SKM-1 (cell line): ENCODE results near the gene PSMD2.
"Not testable (repeated sequence)": the region's sequence is repeated elsewhere in the genome, so short reads cannot be mapped to it uniquely, and the experiment has no call there.

Experiments
- DNase-seq: peaks from one replicate; lab custom pipeline; 2025; ENCODE audit not compliant: unreplicated experiment; lab: John Stamatoyannopoulos, UW

PSMD2 gene

DNA sequence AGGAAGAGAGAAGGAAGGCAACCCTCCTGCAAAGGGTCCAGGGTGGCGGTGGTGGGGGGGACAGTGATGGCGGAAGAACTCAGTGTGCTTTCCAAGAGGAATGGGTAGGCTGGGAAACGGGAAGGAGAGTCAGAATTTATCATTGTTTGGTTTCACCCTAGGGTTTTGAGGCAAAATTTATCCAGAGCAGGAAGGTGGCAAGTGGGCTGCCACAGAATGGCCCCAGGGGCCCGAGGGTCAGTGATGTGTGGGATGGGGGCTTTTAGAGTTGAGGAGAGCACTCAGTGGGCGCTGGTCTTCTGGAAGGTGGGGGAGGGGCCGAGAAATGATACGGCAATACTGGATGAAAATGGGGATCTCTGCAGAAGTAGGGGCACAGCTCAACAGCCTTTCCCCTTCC is 38.9 kb downstream of the PSMD2 start:
- no peak for DNase-seq

DNA sequence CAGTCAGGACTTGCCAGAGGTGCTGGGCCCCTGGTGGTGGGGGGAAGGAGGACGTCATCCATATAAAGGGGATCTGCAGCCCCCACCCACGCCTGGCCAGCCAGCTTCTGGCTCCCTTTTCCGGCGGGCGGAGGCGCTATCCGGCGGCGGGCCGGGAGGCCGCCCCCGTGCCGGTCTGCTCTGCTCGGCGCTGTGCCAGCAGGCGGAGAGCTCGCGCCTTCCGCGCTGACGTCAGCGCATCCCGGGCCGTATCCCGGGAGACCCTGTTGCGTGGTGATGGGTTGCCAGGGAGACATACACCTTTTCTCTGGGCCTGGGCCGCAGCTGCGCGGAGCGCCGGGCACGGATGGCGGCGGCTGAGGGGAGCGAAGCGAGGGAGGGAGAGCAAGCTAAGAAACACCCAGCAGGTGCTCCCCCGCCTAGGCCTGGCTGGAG is 39.5 kb downstream of the PSMD2 start:
- DNase-seq = no peak

DNA sequence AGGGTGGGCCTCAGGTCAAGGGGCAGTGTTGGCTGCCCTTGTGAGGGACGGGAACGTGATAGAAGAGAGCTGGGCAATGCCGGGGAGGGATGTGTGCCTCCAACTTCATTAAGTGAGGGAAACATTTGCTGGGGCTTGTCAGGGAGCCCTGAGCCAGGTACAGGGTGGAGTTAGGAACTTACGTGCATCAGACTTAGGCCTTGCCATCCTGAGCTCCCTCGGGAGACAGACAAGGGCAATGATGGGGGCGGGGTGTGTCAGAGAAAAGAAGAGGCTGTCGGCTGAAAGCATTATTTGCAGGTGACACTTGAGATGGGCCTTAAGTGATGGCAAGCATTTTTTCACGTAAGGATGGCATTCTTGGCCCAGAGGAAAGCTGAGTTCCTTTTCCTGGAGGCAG is 40.0 kb downstream of the PSMD2 start:
- DNase-seq = no peak

DNA sequence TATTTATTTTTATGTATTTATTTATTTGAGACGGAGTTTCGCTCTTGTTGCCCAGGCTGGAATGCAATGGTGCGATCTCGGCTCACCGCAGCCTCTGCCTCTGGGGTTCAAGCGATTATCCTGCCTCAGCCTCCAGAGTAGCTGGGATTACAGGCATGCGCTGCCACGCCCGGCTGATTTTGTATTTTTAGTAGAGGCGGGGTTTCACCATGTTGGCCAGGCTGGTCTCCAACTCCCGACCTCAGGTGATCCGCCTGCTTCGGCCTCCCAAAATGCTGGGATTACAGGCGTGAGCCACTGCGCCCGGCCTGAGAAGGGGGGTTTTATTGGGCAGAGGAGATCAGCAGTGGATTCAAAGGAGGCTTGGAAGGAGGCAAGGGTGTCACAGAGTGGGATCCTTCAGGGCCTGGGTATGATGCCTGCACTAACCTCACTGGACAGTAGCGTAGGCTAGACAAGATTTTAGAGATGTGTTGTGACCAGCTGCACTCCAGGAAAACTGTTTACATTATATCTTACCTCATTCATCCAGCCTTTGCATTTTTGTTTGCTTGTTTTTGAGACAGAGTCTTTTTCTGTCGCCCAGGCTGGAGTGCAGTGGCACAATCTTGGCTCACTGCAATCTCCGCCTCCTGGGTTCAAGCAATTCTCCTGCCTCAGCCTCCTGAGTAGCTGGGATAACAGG is 40.6 kb downstream of the PSMD2 start:
- DNase-seq = not testable (repeated sequence)

DNA sequence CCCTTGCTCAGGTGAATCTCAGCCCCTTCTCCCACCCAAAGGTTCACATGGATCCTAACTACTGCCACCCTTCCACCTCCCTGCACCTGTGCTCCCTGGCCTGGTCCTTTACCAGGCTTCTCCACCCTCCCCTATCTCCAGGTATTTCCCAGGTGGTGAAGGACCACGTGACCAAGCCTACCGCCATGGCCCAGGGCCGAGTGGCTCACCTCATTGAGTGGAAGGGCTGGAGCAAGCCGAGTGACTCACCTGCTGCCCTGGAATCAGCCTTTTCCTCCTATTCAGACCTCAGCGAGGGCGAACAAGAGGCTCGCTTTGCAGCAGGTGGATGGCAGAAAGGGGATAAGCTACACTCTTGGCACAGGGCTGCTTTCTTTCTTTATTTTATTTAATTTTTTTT is 42.9 kb downstream of the PSMD2 start:
- DNase-seq = no peak

DNA sequence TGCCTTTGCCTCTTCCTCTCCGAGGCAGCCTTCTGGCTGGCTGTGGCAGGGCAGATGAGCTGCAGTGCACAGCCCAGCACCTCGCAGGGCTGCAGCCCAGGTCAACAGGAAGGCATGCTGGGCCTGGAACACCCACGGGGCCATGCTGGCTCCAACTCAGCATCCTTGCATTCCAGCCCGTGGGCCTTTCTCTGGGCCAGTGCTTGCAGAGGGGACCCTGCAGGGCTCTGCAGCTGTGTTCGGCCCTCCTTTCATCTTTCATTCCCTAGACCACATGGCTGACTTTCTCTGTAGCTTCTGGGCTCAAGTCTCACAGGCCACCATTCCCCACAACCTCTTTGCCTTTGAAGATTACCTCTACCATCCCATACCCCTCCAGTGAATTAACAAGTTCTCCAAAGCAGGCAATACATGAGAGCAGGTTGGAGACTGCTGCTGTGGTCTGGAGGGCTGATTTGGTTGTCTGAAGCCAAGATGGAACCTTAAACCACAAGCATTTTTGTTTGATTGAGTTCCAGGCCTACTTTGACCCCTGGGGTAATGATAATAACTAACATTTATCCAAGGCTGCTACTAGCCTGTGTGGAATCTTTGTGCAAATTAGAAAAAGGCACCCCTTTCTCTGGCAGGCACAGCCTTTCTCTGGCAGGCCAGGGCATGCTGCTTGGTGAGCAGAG is 44.3 kb downstream of the PSMD2 start:
- no peak for DNase-seq

DNA sequence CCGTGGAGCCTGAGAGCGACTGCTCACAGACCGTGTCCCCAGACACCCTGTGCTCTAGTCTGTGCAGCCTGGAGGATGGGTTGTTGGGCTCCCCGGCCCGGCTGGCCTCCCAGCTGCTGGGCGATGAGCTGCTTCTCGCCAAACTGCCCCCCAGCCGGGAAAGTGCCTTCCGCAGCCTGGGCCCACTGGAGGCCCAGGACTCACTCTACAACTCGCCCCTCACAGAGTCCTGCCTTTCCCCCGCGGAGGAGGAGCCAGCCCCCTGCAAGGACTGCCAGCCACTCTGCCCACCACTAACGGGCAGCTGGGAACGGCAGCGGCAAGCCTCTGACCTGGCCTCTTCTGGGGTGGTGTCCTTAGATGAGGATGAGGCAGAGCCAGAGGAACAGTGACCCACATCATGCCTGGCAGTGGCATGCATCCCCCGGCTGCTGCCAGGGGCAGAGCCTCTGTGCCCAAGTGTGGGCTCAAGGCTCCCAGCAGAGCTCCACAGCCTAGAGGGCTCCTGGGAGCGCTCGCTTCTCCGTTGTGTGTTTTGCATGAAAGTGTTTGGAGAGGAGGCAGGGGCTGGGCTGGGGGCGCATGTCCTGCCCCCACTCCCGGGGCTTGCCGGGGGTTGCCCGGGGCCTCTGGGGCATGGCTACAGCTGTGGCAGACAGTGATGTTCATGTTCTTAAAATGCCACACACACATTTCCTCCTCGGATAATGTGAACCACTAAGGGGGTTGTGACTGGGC is 45.7 kb downstream of the PSMD2 start:
- DNase-seq = no peak

DNA sequence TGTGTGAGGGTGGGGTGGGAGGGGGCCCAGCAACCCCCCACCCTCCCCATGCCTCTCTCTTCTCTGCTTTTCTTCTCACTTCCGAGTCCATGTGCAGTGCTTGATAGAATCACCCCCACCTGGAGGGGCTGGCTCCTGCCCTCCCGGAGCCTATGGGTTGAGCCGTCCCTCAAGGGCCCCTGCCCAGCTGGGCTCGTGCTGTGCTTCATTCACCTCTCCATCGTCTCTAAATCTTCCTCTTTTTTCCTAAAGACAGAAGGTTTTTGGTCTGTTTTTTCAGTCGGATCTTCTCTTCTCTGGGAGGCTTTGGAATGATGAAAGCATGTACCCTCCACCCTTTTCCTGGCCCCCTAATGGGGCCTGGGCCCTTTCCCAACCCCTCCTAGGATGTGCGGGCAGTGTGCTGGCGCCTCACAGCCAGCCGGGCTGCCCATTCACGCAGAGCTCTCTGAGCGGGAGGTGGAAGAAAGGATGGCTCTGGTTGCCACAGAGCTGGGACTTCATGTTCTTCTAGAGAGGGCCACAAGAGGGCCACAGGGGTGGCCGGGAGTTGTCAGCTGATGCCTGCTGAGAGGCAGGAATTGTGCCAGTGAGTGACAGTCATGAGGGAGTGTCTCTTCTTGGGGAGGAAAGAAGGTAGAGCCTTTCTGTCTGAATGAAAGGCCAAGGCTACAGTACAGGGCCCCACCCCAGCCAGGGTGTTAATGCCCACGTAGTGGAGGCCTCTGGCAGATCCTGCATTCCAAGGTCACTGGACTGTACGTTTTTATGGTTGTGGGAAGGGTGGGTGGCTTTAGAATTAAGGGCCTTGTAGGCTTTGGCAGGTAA is 46.5 kb downstream of the PSMD2 start:
- DNase-seq = peak; percentile 34

DNA sequence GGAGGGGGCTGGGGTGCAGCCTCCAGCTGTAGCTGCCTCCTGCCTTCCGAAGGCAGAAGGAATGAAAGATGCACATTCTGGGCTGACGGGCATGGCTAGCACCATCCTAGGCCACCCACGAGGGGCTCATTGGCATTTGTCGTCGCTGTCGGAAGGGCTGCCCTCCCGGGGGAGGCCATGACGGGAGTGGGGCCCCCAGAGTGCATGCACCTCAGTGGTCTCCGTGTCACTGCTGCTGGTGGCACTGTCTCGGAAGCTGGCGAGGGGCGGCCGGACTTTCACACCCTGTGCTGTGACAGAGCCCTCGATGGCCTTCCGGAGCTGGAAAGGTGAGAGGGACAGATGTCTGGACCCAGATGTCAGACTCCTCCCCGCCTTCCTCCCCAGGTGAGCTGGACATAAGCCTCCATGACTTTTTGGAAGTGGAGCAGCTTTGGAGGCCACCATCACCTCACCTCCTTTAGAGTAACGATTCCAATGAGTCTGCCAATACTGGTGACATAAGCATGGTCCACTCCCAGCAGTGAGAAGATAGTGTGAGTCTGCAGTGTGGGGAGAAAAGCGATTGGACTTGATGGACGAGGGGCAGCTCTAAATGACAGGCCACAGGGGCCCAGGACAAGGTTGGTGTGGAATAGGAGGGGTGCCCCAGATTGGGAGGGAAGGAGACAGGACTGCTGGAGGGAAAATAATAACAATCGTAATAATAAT is 47.6 kb downstream of the PSMD2 start:
- DNase-seq = no peak

DNA sequence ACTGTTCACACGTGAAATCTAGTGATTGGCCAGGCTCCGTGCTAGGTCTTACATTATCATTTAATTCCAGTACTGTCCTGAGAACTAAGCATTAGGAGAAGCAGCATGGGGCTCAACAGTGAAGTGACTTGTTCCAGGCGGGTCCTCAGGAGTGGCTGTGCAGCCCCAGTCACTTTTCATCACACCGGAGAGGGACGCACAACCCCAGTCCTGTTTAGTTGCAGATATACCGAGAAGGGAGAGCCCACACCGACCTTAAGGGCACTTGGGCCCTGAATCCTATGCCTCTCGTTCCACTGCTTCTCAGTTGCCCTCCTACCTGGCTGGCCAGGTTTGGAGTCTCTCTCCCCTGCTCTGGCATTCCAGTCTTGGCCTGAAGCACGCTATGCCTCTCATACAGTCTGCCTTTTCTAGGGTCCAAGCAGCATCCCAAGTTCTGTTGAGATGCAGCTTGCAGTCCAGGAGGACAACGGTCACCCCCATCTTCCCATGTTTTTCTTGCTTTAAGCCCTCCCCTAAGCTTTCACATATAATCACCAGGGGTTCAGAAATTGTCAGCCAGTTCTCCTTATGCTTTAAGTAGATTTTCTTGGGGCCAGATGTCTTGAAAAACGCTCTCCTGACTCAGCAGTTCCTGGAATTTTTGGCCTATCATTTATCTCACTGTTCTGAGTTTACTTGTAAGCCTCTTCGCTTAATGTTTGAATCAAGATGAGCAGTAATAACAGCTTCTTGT is 48.4 kb downstream of the PSMD2 start:
- no peak for DNase-seq

DNA sequence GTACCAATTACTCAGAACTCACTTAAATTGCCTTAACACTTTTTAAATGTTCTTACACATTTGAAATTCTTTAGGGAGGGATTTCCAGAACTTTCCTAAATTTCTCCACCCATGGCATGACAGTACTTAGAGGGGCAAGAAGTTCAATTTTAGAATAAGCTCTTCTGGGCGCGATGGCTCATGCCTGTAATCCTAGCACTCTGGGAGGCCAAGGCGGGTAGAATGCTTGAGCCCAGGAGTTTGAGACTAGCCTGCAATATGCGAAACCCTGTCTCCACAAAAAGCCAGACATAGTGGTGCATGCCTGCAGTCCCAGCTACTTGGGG is 49.0 kb downstream of the PSMD2 start:
- DNase-seq = no peak

DNA sequence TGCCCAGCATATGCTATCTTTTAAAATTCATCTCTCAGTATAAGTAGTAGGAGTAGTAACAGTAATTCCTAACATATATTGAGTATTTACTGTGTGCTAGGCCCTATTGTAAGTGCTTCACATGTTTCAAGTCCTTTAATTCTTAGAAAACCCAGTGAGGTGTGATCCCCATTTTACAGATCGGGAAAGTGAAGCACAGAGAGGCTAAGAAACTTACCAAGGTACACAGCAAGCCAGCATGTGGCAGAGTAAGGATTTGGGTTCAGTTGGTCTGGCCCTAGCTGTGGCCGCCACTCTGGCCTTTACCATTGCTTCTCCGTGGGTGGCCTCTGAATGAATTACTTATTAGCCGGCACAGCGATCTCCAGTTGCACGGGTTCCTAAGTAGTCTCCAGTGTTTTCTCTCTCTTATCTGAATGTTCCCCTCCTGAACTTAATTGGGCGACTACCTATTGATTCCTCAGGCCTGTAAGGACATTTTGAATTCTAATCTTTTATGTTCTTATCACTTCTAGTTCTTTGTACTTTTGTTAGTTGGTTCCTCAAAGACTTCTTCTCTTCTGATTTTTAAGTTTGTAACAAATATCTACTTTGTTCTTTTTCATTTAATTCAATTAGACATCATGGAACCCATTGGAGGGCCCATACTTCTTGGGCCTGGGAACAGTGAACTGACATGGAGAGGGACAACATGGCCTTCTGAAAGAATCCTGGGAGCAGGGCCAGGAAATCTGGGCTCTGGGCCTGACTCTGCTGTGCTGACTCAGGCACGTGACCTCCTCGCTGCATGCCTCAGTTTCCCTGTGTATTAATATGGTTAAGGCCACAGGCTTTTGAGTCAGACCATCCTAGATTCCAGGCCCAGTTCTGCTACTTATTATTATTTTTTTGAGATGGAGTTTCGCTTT is 50.8 kb downstream of the PSMD2 start:
- DNase-seq = no peak

DNA sequence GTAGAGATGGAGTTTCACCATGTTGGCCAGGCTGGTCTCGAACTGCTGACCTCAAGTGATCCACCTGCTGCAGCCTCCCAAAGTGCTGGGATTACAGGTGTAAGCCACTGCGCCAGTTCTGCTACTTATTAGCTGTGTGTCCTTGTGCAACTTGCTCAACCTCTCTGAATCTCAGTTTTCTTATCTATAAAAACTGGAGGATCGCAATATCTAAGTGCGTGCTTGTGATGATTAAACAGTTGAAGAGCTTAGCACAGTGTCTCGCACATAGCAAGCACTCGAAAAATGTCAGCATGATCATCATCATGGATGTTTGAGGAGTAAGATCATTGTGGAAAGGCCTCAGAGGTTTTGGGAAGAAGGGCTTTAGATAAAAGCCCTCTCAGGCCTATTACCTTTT is 51.6 kb downstream of the PSMD2 start:
- DNase-seq = no peak

DNA sequence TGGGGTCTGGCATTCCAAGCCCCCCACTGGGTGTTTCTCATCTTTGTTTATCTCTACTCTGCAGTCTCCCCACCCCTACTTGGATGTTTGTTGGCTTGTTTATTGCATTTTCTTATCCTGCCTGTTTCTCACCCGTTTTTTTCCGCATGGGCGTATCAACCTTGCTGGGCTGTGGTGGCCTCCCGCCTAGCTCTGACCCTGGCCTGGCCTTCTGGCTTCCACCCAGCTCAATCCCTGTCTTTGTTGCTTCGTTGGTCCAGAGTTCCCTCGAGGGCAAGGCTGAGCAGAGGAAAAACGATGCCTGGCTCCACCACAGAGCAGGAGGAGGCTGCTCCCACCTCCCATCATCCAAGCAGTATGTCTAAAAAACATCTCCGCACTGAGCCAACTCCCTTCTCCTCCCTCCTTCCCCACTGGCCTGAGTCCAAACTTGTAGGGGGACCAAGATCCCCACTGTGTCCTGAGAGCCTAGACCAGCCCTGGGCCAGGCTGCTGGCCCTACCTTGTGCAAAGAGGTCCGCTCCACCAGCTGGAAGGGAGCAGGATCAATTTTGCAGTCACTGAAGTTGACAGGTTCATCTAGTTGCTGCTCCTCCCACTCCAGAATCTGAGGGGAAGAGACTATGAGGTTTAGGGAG is 52.6 kb downstream of the PSMD2 start:
- DNase-seq = no peak

DNA sequence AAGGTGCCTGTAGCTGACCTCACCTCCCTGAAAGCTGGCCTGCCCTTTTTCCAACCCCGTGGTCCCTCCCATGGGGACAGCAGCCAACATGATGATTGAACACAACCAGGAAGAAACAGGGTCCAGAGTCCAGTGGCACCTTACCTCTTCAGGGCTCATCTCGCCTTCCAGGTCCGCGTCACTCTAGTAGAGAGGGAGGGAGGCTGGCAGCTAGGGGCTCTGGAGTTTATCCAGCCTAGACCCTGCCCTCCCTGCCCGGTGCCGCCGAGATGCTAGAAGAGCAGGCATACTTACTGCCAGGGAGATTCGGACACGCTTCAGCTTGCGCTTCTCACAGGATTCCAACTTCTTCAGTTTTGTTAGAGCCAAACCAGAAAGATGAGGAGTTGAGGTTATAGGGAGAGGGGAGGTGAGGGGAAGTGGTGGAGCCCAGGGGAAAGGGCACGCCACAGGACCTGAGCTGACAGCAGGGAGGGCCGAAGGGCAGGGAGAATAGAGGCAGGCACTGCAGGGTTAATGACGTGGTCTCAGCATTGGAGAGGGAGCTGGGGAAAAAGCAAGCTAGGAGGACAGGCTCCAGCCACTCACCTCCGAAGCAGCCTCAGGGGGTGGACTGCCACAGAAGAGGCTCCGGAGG is 53.2 kb downstream of the PSMD2 start:
- DNase-seq = no peak

DNA sequence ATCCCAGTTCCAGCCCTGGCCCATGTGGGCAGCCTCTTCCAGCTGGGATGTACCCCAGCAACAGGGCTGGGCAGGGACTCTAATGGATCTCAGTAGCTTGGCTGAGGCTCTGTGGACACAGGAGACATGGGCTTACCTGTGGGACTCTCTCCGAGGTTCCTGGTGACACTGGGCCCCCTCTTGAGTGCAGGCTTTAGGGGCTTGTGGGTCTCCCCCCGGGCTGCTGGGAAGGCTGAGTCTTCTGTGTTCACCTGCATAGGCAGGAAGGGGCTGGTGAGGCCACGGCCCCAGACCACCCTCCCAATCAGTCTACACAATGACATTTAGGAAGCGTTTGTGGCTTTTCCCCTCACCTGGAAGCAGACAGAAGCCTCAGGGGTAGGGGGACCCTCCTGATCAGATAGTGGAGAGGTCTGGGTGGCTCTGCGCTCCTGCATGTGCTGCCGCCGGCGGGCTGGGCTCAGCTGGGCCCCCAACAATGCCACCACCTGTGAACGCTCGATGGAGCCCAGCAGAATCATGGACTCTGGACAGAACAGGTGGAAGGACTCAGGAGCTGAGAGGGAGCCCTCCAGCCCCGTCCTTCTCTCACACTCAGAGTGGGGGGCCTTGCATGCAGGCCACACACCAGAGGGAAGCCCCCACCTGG is 54.0 kb downstream of the PSMD2 start:
- DNase-seq = no peak

DNA sequence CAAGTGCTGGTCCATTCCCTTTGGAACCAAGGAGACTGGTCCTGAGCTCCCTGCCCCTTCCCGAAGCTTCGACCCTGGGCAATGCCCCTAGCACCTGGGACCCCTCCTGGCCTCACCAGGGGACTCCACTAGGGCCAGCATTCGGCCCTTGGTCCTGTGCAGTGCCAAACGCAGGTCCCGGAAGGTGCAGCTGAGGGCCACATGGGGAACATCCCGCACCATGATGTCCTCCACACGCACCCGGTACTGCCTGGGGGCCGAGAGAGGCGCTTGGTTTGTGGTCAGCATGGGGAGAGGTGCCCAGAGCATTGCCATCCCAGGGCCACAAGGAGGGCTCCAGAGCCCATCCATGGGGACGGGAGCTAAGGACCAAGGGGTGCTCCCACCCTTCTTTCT is 54.5 kb downstream of the PSMD2 start:
- DNase-seq = no peak
